K562 (cell line): Measurements from ENCODE around the gene BNC2. TPM values are rescaled to one million over a fixed set of nuclear protein-coding genes. Genes with fewer than 3 reads are reported as not detected.

Source experiments
- ATAC-seq: fragments of 200-7000 bp; cut with Tn5 transposase; 3 replicates; pipeline ENCODE4 v1.9.1; 2020; ENCODE audit warnings: moderate library complexity
- BruUV-seq: library from RNA; stranded (reverse); fragments of 400-500 nt; replicated peaks from 2 replicates; lab custom pipeline; 2021; lab: Mats Ljungman, UMichigan
- CTCF ChIA-PET: fragments of 300-600 bp; formaldehyde crosslinking; extraction: SDS; loops from one replicate; lab custom pipeline; 2021; ENCODE audit warnings: low intra/inter-chr PET ratio; lab: Yijun Ruan, JAX
- POLR2A ChIA-PET: fragments of 300-600, 350-650 bp; sonication (Branson Sonifier 250); formaldehyde crosslinking; extraction: SDS; loops from one replicate; lab custom pipeline; 2021; ENCODE audit warnings: antibody characterized with exemption, inconsistent platforms; lab: Yijun Ruan, JAX
- DNase-seq, 4 experiments: peaks; one replicate each; pipeline versions ENCODE4 v3.0.0 to v3.0.0-alpha.2; 2011 to 2018; ENCODE audit warnings: low spot score in 3 of 4, mixed read lengths in 3 of 4; ENCODE audit errors: extremely low read depth in 1 of 4
- FAIRE-seq: peaks from 2 replicates; lab custom pipeline; 2011; peaks lifted over from hg19 to GRCh38; lab: Jason Lieb, UNC
- H2AFZ ChIP-seq: 2 replicates; pipeline ENCODE4 v1.6.0; 2011; ENCODE audit warnings: low read depth, low read length, control low read depth, inconsistent platforms
- H3K27ac ChIP-seq: fragments of 200-600 bp; 3 replicates; pipeline ENCODE4 v1.8.0; 2011; ENCODE audit warnings: low read depth, mild to moderate bottlenecking, control low read depth, inconsistent platforms, low read length, moderate library complexity, mixed read lengths; ENCODE audit errors: extremely low read depth
- H3K27me3 ChIP-seq, 2 experiments: fragments of 300-600 bp in 1 of 2; 2 replicates in 1 of 2; 3 replicates in 1 of 2; pipeline versions ENCODE4 v1.6.0 to v1.8.0; 2011; ENCODE audit warnings: inconsistent platforms in 2 of 2, low read length in 2 of 2, mild to moderate bottlenecking in 1 of 2, mixed read lengths in 1 of 2, moderate library complexity in 1 of 2; ENCODE audit not compliant: control insufficient read depth in 2 of 2, insufficient read depth in 2 of 2
- H3K36me3 ChIP-seq: fragments of 300-600 bp; 3 replicates; pipeline ENCODE4 v1.8.0; 2011; ENCODE audit warnings: mild to moderate bottlenecking, low read length, inconsistent platforms; ENCODE audit not compliant: control insufficient read depth, insufficient read depth
- H3K4me1 ChIP-seq, 2 experiments: fragments of 200-600 bp in 1 of 2; replicated peaks in 1 of 2; 2 replicates in 1 of 2; 3 replicates in 1 of 2; pipeline versions ENCODE4 v1.5.1 to v1.8.0; 2011; ENCODE audit warnings: inconsistent platforms in 2 of 2, low read length in 2 of 2, mild to moderate bottlenecking in 1 of 2, mixed read lengths in 1 of 2, moderate library complexity in 1 of 2; ENCODE audit not compliant: control insufficient read depth in 2 of 2, insufficient read depth in 2 of 2
- H3K4me2 ChIP-seq: 2 replicates; pipeline ENCODE4 v1.6.1; 2011; ENCODE audit warnings: low read length, control low read depth, inconsistent platforms, mixed read lengths; ENCODE audit not compliant: insufficient read depth
- H3K4me3 ChIP-seq: fragments of 200-600 bp; sonication (generic), shearing (Covaris generic); 2 replicates; pipeline ENCODE4 v1.5.1; 2016; ENCODE audit warnings: control low read depth, inconsistent platforms
- H3K79me2 ChIP-seq: fragments of 200-600 bp; 3 replicates; pipeline ENCODE4 v1.8.0; 2011; ENCODE audit warnings: low read length, inconsistent platforms; ENCODE audit not compliant: control insufficient read depth, insufficient read depth
- H3K9ac ChIP-seq, 2 experiments: 2 replicates each; pipeline versions ENCODE4 v1.6.0 to v1.6.1; 2011; ENCODE audit warnings: low read depth in 2 of 2, low read length in 2 of 2, control low read depth in 1 of 2, inconsistent platforms in 1 of 2, mild to moderate bottlenecking in 1 of 2, mixed read lengths in 1 of 2; ENCODE audit not compliant: insufficient read depth in 1 of 2
- H3K9me1 ChIP-seq: one replicate; pipeline ENCODE4 v1.6.0; 2011; ENCODE audit warnings: inconsistent platforms, mild to moderate bottlenecking, low read length, moderate library complexity; ENCODE audit not compliant: control insufficient read depth, insufficient read depth
- H3K9me3 ChIP-seq: replicated peaks from 2 replicates; pipeline ENCODE4 v1.5.1; 2011; ENCODE audit warnings: low read depth, low read length, inconsistent platforms; ENCODE audit not compliant: control insufficient read depth, insufficient read depth
- H4K20me1 ChIP-seq: replicated peaks from 2 replicates; pipeline ENCODE4 v1.6.1; 2011; ENCODE audit warnings: low read length, inconsistent platforms, mixed read lengths; ENCODE audit not compliant: control insufficient read depth, insufficient read depth
- EZH2 ChIP-seq: IDR thresholded peaks from 2 replicates; pipeline ENCODE4 v1.6.1; 2012; ENCODE audit warnings: low read depth, mild to moderate bottlenecking, inconsistent platforms, low read length, borderline replicate concordance
- FOXA1 ChIP-seq: fragments of 450-650 bp; IDR thresholded peaks from 2 replicates; pipeline ENCODE4 v1.6.1; 2016; ENCODE audit warnings: mild to moderate bottlenecking, borderline replicate concordance
- HCFC1 ChIP-seq: IDR thresholded peaks from 2 replicates; pipeline ENCODE4 v1.6.1; 2012; ENCODE audit warnings: low read depth, low read length, improper control_type of control experiment
- JUNB ChIP-seq: fragments of 450-650 bp; formaldehyde crosslinking; conservative IDR thresholded peaks from 2 replicates; pipeline ENCODE4 v1.4.0; 2020; ENCODE audit warnings: mild to moderate bottlenecking
- KLF16 ChIP-seq: IDR thresholded peaks from 2 replicates; pipeline ENCODE4 v1.6.1; 2016; ENCODE audit warnings: antibody characterized with exemption
- LARP7 ChIP-seq: fragments of 450-650 bp; IDR thresholded peaks from 2 replicates; pipeline ENCODE4 v1.6.1; 2016
- MECOM ChIP-seq: fragments of 250-450 bp; sonication (Bioruptor Pico); IDR thresholded peaks from 2 replicates; pipeline ENCODE4 v1.8.0; 2022; ENCODE audit warnings: inconsistent platforms
- PTRF ChIP-seq: fragments of 450-650 bp; IDR thresholded peaks from 2 replicates; pipeline ENCODE4 v1.6.1; 2016; ENCODE audit warnings: mild to moderate bottlenecking, missing genetic modification characterization, missing compliant biosample characterization
- SMAD4 ChIP-seq: fragments of 250-450 bp; sonication (Bioruptor Pico); conservative IDR thresholded peaks from 2 replicates; pipeline ENCODE4 v1.8.0; 2021; ENCODE audit warnings: inconsistent platforms, mild to moderate bottlenecking, moderate library complexity
- TAF7 ChIP-seq: fragments of 450-650 bp; IDR thresholded peaks from 2 replicates; pipeline ENCODE4 v1.6.1; 2016; ENCODE audit warnings: missing genetic modification characterization, missing compliant biosample characterization
- ZBTB1 ChIP-seq: sonication (generic); formaldehyde crosslinking; IDR thresholded peaks from 2 replicates; pipeline ENCODE4 v1.8.1; 2023; ENCODE audit warnings: missing genetic modification reagents, low read depth, mild to moderate bottlenecking, borderline replicate concordance
- ZNF146 ChIP-seq: IDR thresholded peaks from one replicate; pipeline ENCODE4 v1.6.1; 2018; ENCODE audit warnings: missing compliant biosample characterization; ENCODE audit not compliant: unreplicated experiment
- ZNF384 ChIP-seq: IDR thresholded peaks from 2 replicates; pipeline ENCODE4 v1.6.1; 2012; ENCODE audit warnings: low read depth, low read length, improper control_type of control experiment
- ZNF436 ChIP-seq: fragments of 250-450, 450-650 bp; sonication (Bioruptor Pico); formaldehyde crosslinking; IDR thresholded peaks from 2 replicates; pipeline ENCODE4 v1.7.0; 2020; ENCODE audit warnings: mild to moderate bottlenecking
- ZNF507 ChIP-seq: conservative IDR thresholded peaks from 2 replicates; pipeline ENCODE4 v1.6.1; 2017; ENCODE audit warnings: missing genetic modification characterization, missing compliant biosample characterization
- WGBS: fragments of 100-300 bp; shearing (Covaris generic); methylation state at CpG from one replicate; pipeline ENCODE4 v1.1.6; 2016; ENCODE audit warnings: low coverage, mixed read lengths; ENCODE audit not compliant: insufficient coverage; ENCODE audit errors: missing lambda C conversion rate; 5-methylcytosine and 5-hydroxymethylcytosine counted together
- in situ Hi-C: fragments of 300-500 bp; cut with MboI; formaldehyde crosslinking; loops from 4 replicates; pipeline ENCODE4 v1.15.0; 2018; ENCODE audit warnings: inconsistent platforms, mixed read lengths
- intact Hi-C: fragments of 100-400 bp; cut with micrococcal nuclease; formaldehyde crosslinking; loops from 2 replicates; pipeline ENCODE4 v1.14.2; 2022
- polyA plus RNA-seq, 8 experiments: library from polyadenylated mRNA; depleted of rRNA in 4 of 8; stranded (reverse) in 5 of 8; unstranded in 3 of 8; fragments of >200 nt; fragmentation: Nextera tagmentation in 2 of 8; fragmentation: Illumina TruSeq in 1 of 8; extraction: Ambion mirVana in 2 of 8; extraction: Trizol in 1 of 8; gene quantifications; 2 replicates each; pipeline versions ENCODE4 v1.2.1 to v1.2.3, GENCODE V29; 2011 to 2014; ENCODE audit warnings: inconsistent platforms in 1 of 8, missing spikeins in 1 of 8
- total RNA-seq, 7 experiments: library from RNA; depleted of rRNA in 6 of 7; stranded (reverse); fragments of >200 nt in 6 of 7; fragmentation: Illumina TruSeq in 2 of 7; extraction: Trizol in 2 of 7; gene quantifications; 2 replicates each; pipeline versions ENCODE4 v1.2.1 to v1.2.3, GENCODE V29; 2011 to 2021; ENCODE audit warnings: low replicate concordance in 1 of 7
- TF ChIP-seq, protein P1 (sequence below), 3 experiments: IDR thresholded peaks in 2 of 3; conservative IDR thresholded peaks in 1 of 3; 2 replicates each; pipeline ENCODE4 v1.5.1; 2011 to 2012; ENCODE audit warnings: low read length in 3 of 3, mild to moderate bottlenecking in 3 of 3, control low read depth in 2 of 3, improper control_type of control experiment in 1 of 3, inconsistent platforms in 1 of 3, low read depth in 1 of 3, mixed read lengths in 1 of 3, moderate library complexity in 1 of 3; ENCODE audit not compliant: insufficient read depth in 2 of 3
- TF ChIP-seq, protein P2 (sequence below): fragments of 450-650 bp; conservative IDR thresholded peaks from 2 replicates; pipeline ENCODE4 v1.6.1; 2016; ENCODE audit warnings: missing genetic modification characterization, low read depth, mild to moderate bottlenecking, missing compliant biosample characterization, moderate library complexity
- TF ChIP-seq, protein P3 (sequence below): fragments of 250-450 bp; sonication (Bioruptor Pico); IDR thresholded peaks from 2 replicates; pipeline ENCODE4 v1.8.0; 2021; ENCODE audit warnings: moderate library complexity, mild to moderate bottlenecking, inconsistent platforms

BNC2 gene
- total and polyA plus RNA-seq, 9 of the 15 experiments (the other 6 are each of a cell fraction or from before 2014, with no cell fraction given): not detected

DNA sequence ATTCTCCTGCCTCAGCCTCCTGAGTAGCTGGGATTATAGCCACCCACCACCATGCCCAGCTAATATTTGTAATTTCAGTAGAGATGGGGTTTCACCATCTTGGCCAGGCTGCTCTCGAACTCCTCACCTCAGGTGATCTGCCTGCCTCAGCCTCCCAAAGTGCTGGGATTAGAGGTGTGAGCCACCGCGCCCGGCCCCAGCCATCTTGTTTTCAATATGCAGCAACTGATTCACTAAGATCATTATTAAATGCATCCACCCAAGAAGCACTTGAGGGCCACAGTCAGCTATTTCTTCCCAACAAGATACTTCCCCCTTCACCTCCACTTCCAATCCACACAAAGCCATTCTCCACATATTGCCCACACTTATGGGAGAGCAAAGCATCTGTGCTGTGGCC lies 115.8 kb downstream of the BNC2 start:
- ChIA-PET POLR2A (no interaction called here), CTCF (no interaction called here)
- no peaks in the 10 kb centered on the region for H4K20me1 ChIP-seq
- FAIRE-seq (no peak), ATAC-seq (no peak)
- 0% methylated on average over 4 of the region's 4 CpGs for WGBS
- H3K9me3 ChIP-seq: no peaks in the 10 kb centered on the region
- H3K9me1 ChIP-seq: no peaks in the 10 kb centered on the region
- H3K4me1 ChIP-seq: no peaks in the 10 kb centered on the region
- in situ Hi-C loops: no loop called here
- TF ChIP-seq SMAD4 (CRISPR knock-in tag) (no peak), KLF16 (no peak), TAF7 (tag) (no peak), ZNF507 (no peak), ZNF436 (CRISPR knock-in tag) (no peak), ZNF384 (no peak), PTRF (tag) (no peak), LARP7 (no peak), ZNF146 (CRISPR knock-in tag) (no peak), FOXA1 (no peak), ZBTB1 (CRISPR knock-in tag) (no peak), JUNB (no peak), MECOM (CRISPR knock-in tag) (no peak), HCFC1 (no peak), EZH2 (no peak)
- TF ChIP-seq, protein P1, sequence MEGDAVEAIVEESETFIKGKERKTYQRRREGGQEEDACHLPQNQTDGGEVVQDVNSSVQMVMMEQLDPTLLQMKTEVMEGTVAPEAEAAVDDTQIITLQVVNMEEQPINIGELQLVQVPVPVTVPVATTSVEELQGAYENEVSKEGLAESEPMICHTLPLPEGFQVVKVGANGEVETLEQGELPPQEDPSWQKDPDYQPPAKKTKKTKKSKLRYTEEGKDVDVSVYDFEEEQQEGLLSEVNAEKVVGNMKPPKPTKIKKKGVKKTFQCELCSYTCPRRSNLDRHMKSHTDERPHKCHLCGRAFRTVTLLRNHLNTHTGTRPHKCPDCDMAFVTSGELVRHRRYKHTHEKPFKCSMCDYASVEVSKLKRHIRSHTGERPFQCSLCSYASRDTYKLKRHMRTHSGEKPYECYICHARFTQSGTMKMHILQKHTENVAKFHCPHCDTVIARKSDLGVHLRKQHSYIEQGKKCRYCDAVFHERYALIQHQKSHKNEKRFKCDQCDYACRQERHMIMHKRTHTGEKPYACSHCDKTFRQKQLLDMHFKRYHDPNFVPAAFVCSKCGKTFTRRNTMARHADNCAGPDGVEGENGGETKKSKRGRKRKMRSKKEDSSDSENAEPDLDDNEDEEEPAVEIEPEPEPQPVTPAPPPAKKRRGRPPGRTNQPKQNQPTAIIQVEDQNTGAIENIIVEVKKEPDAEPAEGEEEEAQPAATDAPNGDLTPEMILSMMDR (IDR thresholded peaks at IDR 0.05 in 2 of 3, conservative IDR thresholded peaks at IDR 0.05 in 1 of 3; ENCODE audit: insufficient read depth in 2 of 3, low read depth in 1 of 3, low read length in 3 of 3): no peak
- TF ChIP-seq, protein P2, sequence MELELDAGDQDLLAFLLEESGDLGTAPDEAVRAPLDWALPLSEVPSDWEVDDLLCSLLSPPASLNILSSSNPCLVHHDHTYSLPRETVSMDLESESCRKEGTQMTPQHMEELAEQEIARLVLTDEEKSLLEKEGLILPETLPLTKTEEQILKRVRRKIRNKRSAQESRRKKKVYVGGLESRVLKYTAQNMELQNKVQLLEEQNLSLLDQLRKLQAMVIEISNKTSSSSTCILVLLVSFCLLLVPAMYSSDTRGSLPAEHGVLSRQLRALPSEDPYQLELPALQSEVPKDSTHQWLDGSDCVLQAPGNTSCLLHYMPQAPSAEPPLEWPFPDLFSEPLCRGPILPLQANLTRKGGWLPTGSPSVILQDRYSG (tag): no peak
- TF ChIP-seq, protein P3, sequence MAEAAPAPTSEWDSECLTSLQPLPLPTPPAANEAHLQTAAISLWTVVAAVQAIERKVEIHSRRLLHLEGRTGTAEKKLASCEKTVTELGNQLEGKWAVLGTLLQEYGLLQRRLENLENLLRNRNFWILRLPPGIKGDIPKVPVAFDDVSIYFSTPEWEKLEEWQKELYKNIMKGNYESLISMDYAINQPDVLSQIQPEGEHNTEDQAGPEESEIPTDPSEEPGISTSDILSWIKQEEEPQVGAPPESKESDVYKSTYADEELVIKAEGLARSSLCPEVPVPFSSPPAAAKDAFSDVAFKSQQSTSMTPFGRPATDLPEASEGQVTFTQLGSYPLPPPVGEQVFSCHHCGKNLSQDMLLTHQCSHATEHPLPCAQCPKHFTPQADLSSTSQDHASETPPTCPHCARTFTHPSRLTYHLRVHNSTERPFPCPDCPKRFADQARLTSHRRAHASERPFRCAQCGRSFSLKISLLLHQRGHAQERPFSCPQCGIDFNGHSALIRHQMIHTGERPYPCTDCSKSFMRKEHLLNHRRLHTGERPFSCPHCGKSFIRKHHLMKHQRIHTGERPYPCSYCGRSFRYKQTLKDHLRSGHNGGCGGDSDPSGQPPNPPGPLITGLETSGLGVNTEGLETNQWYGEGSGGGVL: no peak
- TF ChIP-seq, all 486 proteins: peak for 0
- intact Hi-C loops: no loop called here
- Histone ChIP-seq H2AFZ (no peak overlapping the region), H3K27me3 (no peaks in the 10 kb centered on the region), H3K9ac (no peak overlapping the region), H3K4me2 (no peak overlapping the region), H3K36me3 (no peaks in the 10 kb centered on the region), H3K4me3 (no peak overlapping the region), H3K79me2 (no peaks in the 10 kb centered on the region), H3K27ac (no peak overlapping the region)
- BruUV-seq: no TSS peak
- DNase-seq: no peak
